ENCODE data around the gene FOXR2. TPM values are rescaled to one million over a fixed set of nuclear protein-coding genes. Genes with fewer than 3 reads are reported as not detected.

FOXR2 gene
- total and polyA plus RNA-seq, 12 donors = not detected

DNA sequence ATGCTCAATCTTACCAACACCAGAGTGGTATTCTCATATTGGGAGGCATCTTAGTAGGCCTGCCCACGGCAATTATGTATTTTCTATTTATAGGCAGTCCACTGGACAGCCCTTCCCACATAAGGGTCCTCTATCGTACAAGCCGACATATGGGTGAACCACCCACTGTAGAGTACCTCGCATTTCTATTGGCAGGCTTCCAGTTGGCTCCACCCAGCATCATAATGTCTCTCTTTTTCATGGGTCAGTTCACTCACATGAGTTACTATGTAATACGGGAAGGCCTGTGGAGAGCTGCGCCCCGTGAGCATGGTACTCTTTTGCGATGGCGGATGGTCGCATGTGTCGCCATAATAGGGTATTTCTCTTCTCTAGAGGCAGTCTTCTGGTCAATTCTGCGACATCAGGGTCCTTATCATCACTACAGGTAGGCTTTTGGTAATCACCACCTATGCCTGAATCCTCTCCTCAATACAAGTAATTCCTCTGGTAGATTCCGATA lies 29.4 kb upstream of the FOXR2 start:
- Histone ChIP-seq H3K4me3 (no peak overlapping the region), H3K27me3 (peaks cover 0 to 6% (median 0%) of the 10 kb centered on the region in 7 donors), H3K27ac (no peak overlapping the region), H3K9me3 (peaks cover 0 to 14% (median 0%) of the 10 kb centered on the region in 11 donors), H3K4me1 (no peaks in the 10 kb centered on the region), H3K36me3 (no peaks in the 10 kb centered on the region)
- DNase-seq (no peak), ATAC-seq (no peak)
- TF ChIP-seq CTCF (IDR thresholded peaks at IDR 0.05) = no peak
- WGBS, 2 donors = 86 to 90% methylated on average over 13 of the region's 13 CpGs
- intact Hi-C loops (cut with DNase I) = no loop called here

DNA sequence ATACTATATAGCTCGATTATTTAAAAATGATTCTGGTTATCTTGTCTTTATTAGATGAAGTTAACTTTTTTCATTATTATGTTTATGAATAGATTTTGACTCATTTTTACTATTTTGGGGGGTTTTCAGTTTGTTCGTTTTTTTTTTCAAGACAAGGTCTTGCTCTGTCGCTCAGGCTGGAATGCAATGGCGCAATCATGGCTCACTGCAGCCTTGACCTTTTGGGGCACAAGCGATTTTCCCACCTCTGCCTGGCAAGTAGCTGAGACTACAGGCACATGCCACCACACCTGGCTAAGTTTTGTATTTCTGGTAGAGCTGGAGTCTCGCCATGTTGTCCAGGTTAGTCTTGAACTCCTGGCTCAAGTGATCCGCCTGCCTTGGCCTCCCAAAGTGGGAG lies 24.9 kb upstream of the FOXR2 start:
- DNase-seq (no peak), ATAC-seq (no peak)
- peaks cover 0 to 6% (median 0%) of the 10 kb centered on the region in 7 donors for H3K27me3 ChIP-seq
- WGBS, 2 donors = 75 to 83% methylated on average over 7 of the region's 7 CpGs
- no peak for TF ChIP-seq CTCF (IDR thresholded peaks at IDR 0.05)
- no peaks in the 10 kb centered on the region for H3K36me3 ChIP-seq
- H3K9me3 ChIP-seq = peaks cover 0 to 9% (median 0%) of the 10 kb centered on the region in 11 donors
- no peaks in the 10 kb centered on the region for H3K4me1 ChIP-seq
- no peak overlapping the region for H3K4me3 ChIP-seq
- intact Hi-C loops (cut with DNase I) = loop anchor here in 1 of 10 donors (5.0 kb wide), 1 partner anchor 866 kb away; no protein-coding TSS in a partner anchor
- no peak overlapping the region for H3K27ac ChIP-seq

DNA sequence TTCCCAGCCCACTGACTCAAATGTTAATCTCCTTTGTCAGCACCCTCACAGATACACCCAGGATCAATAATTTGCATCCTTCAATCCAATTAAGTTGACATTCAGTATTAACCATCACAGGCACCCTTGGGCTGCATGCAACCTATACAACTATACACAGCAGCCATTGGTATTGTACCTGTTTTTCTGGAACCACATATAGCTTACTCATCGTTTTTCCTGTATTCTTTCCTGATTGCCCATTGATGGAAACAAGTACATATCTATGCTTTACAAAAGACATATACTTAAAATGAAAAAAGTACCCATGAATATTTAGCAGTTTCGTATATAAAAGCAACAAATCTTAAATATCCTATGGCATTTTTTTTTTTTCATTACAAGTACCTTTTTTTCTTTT lies 3.7 kb upstream of the FOXR2 start:
- H3K9me3 ChIP-seq = no peaks in the 10 kb centered on the region
- TF ChIP-seq CTCF (IDR thresholded peaks at IDR 0.05) = no peak
- WGBS, 2 donors = 41 to 58% methylated on average over 2 of the region's 2 CpGs
- no peaks in the 10 kb centered on the region for H3K4me1 ChIP-seq
- intact Hi-C loops (cut with DNase I) = no loop called here
- no peak overlapping the region for H3K4me3 ChIP-seq
- DNase-seq = no peak
- no peak for ATAC-seq
- no peak overlapping the region for H3K27ac ChIP-seq
- no peaks in the 10 kb centered on the region for H3K36me3 ChIP-seq
- H3K27me3 ChIP-seq = peaks cover 0 to 22% (median 0%) of the 10 kb centered on the region in 7 donors

DNA sequence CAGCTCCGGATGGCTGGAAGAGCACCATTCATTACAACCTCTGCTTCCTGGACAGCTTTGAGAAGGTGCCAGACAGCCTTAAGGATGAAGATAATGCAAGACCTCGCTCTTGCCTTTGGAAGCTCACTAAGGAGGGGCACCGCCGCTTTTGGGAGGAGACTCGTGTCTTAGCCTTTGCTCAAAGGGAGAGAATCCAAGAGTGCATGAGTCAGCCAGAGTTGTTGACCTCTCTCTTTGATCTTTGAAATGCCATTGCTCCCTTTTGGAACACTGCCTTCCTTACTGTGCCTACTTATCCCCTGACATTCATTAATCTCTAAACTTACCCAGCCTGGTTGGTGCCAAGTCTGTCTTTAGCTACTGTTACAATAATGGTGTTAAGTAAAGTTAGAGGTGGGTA lies 1.2 kb downstream of the FOXR2 start:
- Histone ChIP-seq H3K36me3 (no peaks in the 10 kb centered on the region), H3K9me3 (no peaks in the 10 kb centered on the region), H3K27ac (no peak overlapping the region), H3K27me3 (peaks cover 0 to 30% (median 0%) of the 10 kb centered on the region in 7 donors), H3K4me1 (no peaks in the 10 kb centered on the region), H3K4me3 (no peak overlapping the region)
- 67 to 76% methylated on average over 5 of the region's 5 CpGs for WGBS, 2 donors
- intact Hi-C loops (cut with DNase I) = no loop called here
- ATAC-seq = no peak
- no peak for DNase-seq
- no peak for TF ChIP-seq CTCF (IDR thresholded peaks at IDR 0.05)
